ENCODE measurements around the gene CDC16.

The CDC16 gene

GRCh38 chr13:114314074-114314912 lies 79.6 kb downstream of the CDC16 start, which contains the start of gene CHAMP1:
Gene CHAMP1, plus strand, starts transcription at chr13:114314503. Its CDS starts 9,340 bp downstream, at chr13:114323843.
- TF ChIP-seq CTCF (conservative IDR thresholded peaks at IDR 0.05; ENCODE audit: low read depth) = no peak
- ChIA-PET POLR2A (ENCODE audit: low non-redundant PET) (no interaction called here), CTCF (no interaction called here)
- peak within 1 kb of the TSS; percentile 93 for H3K27ac ChIP-seq
- peak; percentile 96 for DNase-seq (ENCODE audit: low spot score)

GRCh38 chr13:114315074-114315785 lies 80.5 kb downstream of the CDC16 start:
- no peak for TF ChIP-seq CTCF (conservative IDR thresholded peaks at IDR 0.05; ENCODE audit: low read depth)
- H3K27ac ChIP-seq = peak overlapping the region; percentile 93
- CTCF ChIA-PET = interaction anchor here (1.2 kb wide), 1 partner anchor 368 kb away, joined by 3 read pairs; no protein-coding TSS in a partner anchor
- POLR2A ChIA-PET (ENCODE audit: low non-redundant PET) = no interaction called here
- DNase-seq (ENCODE audit: low spot score) = no peak

GRCh38 chr13:114318624-114319023 lies 83.9 kb downstream of the CDC16 start:
- CTCF ChIA-PET = no interaction called here
- no peak for TF ChIP-seq CTCF (conservative IDR thresholded peaks at IDR 0.05; ENCODE audit: low read depth)
- DNase-seq (ENCODE audit: low spot score) = no peak
- H3K27ac ChIP-seq = no peak overlapping the region
- POLR2A ChIA-PET (ENCODE audit: low non-redundant PET) = no interaction called here

GRCh38 chr13:114319441-114319913 lies 84.8 kb downstream of the CDC16 start:
- POLR2A ChIA-PET (ENCODE audit: low non-redundant PET) = no interaction called here
- TF ChIP-seq CTCF (conservative IDR thresholded peaks at IDR 0.05; ENCODE audit: low read depth) = no peak
- CTCF ChIA-PET = interaction anchor here (0.8 kb wide), 1 partner anchor 10 kb away, joined by 3 read pairs; no protein-coding TSS in a partner anchor
- DNase-seq (ENCODE audit: low spot score) = no peak
- H3K27ac ChIP-seq = no peak overlapping the region

GRCh38 chr13:114320065-114320464 lies 85.4 kb downstream of the CDC16 start:
- ChIA-PET POLR2A (ENCODE audit: low non-redundant PET) (interaction anchor here (0.6 kb wide), 1 partner anchor 12 kb away, joined by 3 read pairs; no protein-coding TSS in a partner anchor), CTCF (interaction anchor here (0.8 kb wide), 1 partner anchor 10 kb away, joined by 3 read pairs; no protein-coding TSS in a partner anchor)
- no peak overlapping the region for H3K27ac ChIP-seq
- TF ChIP-seq CTCF (conservative IDR thresholded peaks at IDR 0.05; ENCODE audit: low read depth) = no peak
- no peak for DNase-seq (ENCODE audit: low spot score)

- no peak for DNase-seq (ENCODE audit: low spot score)
- ChIA-PET CTCF (no interaction called here), POLR2A (ENCODE audit: low non-redundant PET) (no interaction called here)
- TF ChIP-seq CTCF (conservative IDR thresholded peaks at IDR 0.05; ENCODE audit: low read depth) = no peak
- H3K27ac ChIP-seq = no peak overlapping the region
These were observed 86.6 kb downstream of the CDC16 start for GRCh38 chr13:114321256-114321655.

Data from RWPE1 (cell line).